Measurements from ENCODE around the gene PATJ. TPM values are rescaled to one million over a fixed set of nuclear protein-coding genes. Genes with fewer than 3 reads are reported as not detected.

The PATJ gene
- total and polyA plus RNA-seq, 2 experiments from 2014 or later: 20.0 to 44.8 TPM

DNA sequence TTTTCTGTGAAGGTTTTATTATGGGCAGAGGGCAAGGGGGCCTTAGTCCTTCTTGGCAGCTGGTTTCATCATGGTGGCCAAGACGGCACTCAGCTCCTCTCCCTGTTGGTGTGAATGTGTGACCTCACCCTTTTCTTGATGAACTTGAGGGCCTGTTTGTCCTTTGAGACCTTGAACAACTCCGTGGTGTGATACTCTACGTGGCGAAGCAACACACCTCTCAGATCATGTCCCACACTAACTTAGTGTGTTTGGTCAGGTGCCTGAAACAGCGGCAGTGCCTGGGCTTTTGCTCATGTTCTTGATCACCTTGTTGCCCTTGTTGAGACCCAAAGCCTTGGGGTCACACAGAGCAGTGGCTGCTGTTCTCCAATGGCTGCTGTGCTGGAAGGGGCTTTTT is 465.8 kb downstream of the PATJ start:
- TF ChIP-seq EZH2 (IDR thresholded peaks at IDR 0.05; ENCODE audit: borderline replicate concordance) (no peak), EZH2phosphoT487 (IDR thresholded peaks at IDR 0.05; ENCODE audit: low read depth, severe bottlenecking, unreplicated experiment) (no peak)
- TF ChIP-seq, protein P1, sequence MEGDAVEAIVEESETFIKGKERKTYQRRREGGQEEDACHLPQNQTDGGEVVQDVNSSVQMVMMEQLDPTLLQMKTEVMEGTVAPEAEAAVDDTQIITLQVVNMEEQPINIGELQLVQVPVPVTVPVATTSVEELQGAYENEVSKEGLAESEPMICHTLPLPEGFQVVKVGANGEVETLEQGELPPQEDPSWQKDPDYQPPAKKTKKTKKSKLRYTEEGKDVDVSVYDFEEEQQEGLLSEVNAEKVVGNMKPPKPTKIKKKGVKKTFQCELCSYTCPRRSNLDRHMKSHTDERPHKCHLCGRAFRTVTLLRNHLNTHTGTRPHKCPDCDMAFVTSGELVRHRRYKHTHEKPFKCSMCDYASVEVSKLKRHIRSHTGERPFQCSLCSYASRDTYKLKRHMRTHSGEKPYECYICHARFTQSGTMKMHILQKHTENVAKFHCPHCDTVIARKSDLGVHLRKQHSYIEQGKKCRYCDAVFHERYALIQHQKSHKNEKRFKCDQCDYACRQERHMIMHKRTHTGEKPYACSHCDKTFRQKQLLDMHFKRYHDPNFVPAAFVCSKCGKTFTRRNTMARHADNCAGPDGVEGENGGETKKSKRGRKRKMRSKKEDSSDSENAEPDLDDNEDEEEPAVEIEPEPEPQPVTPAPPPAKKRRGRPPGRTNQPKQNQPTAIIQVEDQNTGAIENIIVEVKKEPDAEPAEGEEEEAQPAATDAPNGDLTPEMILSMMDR (IDR thresholded peaks at IDR 0.05; ENCODE audit: poor library complexity): no peak
- Histone ChIP-seq H3K27me3 (no peaks in the 10 kb centered on the region), H3K4me3 (no peak overlapping the region), H4K20me1 (ENCODE audit: insufficient read depth, poor library complexity, severe bottlenecking) (no peaks in the 10 kb centered on the region), H3K27ac (no peak overlapping the region), H2AFZ (no peak overlapping the region), H3K9me2 (replicated peaks; ENCODE audit: insufficient read depth) (no peaks in the 10 kb centered on the region), H3K4me1 (ENCODE audit: insufficient read depth) (no peaks in the 10 kb centered on the region), H3K9me3 (ENCODE audit: low read depth) (peaks cover 6% of the 10 kb centered on the region), H3K36me3 (replicated peaks; ENCODE audit: insufficient read depth, low read depth) (no peaks in the 10 kb centered on the region), H3K4me2 (no peak overlapping the region), H3K79me2 (no peaks in the 10 kb centered on the region)
- 98% methylated on average over 5 of the region's 5 CpGs for WGBS (ENCODE audit: low lambda C conversion rate, missing lambda C conversion rate)
- no peak for DNase-seq (ENCODE audit: low spot score)

GRCh38 chr1:62208970-62209369 is 466.7 kb downstream of the PATJ start:
- Histone ChIP-seq H3K4me1 (ENCODE audit: insufficient read depth) (no peaks in the 10 kb centered on the region), H3K27ac (no peak overlapping the region), H3K4me3 (no peak overlapping the region), H3K9me3 (ENCODE audit: low read depth) (peaks cover 6% of the 10 kb centered on the region), H3K36me3 (replicated peaks; ENCODE audit: insufficient read depth, low read depth) (no peaks in the 10 kb centered on the region), H3K79me2 (no peaks in the 10 kb centered on the region), H2AFZ (no peak overlapping the region), H3K4me2 (no peak overlapping the region), H3K27me3 (no peaks in the 10 kb centered on the region), H3K9me2 (replicated peaks; ENCODE audit: insufficient read depth) (no peaks in the 10 kb centered on the region), H4K20me1 (ENCODE audit: insufficient read depth, poor library complexity, severe bottlenecking) (no peaks in the 10 kb centered on the region)
- no peak for TF ChIP-seq EZH2 (IDR thresholded peaks at IDR 0.05; ENCODE audit: borderline replicate concordance)
- TF ChIP-seq, protein P1 (IDR thresholded peaks at IDR 0.05; ENCODE audit: poor library complexity): no peak
- no peak for TF ChIP-seq EZH2phosphoT487 (IDR thresholded peaks at IDR 0.05; ENCODE audit: low read depth, severe bottlenecking, unreplicated experiment)
- WGBS (ENCODE audit: low lambda C conversion rate, missing lambda C conversion rate): 44% methylated on average over 1 of the region's 1 CpG
- DNase-seq (ENCODE audit: low spot score): no peak

DNA sequence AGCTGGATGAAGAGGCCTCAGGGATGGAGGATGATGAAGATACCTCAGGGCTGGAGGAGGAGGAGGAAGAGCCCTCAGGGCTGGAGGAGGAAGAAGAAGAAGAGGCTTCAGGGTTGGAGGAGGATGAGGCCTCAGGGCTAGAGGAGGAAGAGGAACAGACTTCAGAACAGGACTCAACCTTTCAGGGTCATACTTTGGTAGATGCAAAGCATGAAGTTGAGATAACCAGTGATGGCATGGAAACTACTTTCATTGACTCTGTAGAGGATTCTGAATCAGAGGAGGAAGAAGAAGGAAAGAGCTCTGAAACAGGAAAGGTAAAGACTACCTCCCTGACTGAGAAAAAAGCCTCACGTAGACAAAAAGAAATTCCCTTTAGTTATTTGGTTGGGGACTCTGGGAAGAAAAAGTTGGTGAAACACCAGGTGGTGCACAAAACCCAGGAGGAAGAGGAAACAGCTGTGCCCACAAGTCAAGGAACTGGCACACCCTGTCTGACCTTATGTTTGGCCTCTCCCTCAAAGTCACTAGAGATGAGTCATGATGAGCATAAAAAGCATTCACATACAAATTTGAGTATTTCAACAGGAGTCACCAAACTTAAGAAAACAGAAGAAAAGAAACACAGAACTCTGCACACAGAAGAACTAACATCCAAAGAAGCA is 467.8 kb downstream of the PATJ start:
- no peak overlapping the region for H3K4me3 ChIP-seq
- no peaks in the 10 kb centered on the region for H3K27me3 ChIP-seq
- no peaks in the 10 kb centered on the region for H3K36me3 ChIP-seq (replicated peaks; ENCODE audit: insufficient read depth, low read depth)
- H2AFZ ChIP-seq: no peak overlapping the region
- no peaks in the 10 kb centered on the region for H3K4me1 ChIP-seq (ENCODE audit: insufficient read depth)
- TF ChIP-seq EZH2phosphoT487 (IDR thresholded peaks at IDR 0.05; ENCODE audit: low read depth, severe bottlenecking, unreplicated experiment) (no peak), EZH2 (IDR thresholded peaks at IDR 0.05; ENCODE audit: borderline replicate concordance) (no peak)
- TF ChIP-seq, protein P1 (IDR thresholded peaks at IDR 0.05; ENCODE audit: poor library complexity): no peak
- H3K9me2 ChIP-seq (replicated peaks; ENCODE audit: insufficient read depth): no peaks in the 10 kb centered on the region
- H3K9me3 ChIP-seq (ENCODE audit: low read depth): peaks cover 6% of the 10 kb centered on the region
- 100% methylated on average over 1 of the region's 1 CpG for WGBS (ENCODE audit: low lambda C conversion rate, missing lambda C conversion rate)
- no peak overlapping the region for H3K27ac ChIP-seq
- no peak for DNase-seq (ENCODE audit: low spot score)
- no peaks in the 10 kb centered on the region for H4K20me1 ChIP-seq (ENCODE audit: insufficient read depth, poor library complexity, severe bottlenecking)
- H3K4me2 ChIP-seq: no peak overlapping the region
- H3K79me2 ChIP-seq: no peaks in the 10 kb centered on the region

Data from hepatocyte (in vitro differentiated cells).